HepG2 (cell line): ENCODE results near the gene SERINC1. TPM values are rescaled to one million over a fixed set of nuclear protein-coding genes. Genes with fewer than 3 reads are reported as not detected.

ENCODE experiments used
- ATAC-seq: fragments of 200-7000 bp; cut with Tn5 transposase; 3 replicates; pipeline ENCODE4 v1.9.1; 2020; ENCODE audit warnings: mild to moderate bottlenecking, moderate library complexity
- BruUV-seq: library from RNA; stranded (reverse); fragments of 400-500 nt; replicated peaks from 2 replicates; lab custom pipeline; 2021; lab: Mats Ljungman, UMichigan
- CTCF ChIA-PET: fragments of 300-600 bp; formaldehyde crosslinking; extraction: SDS; loops from one replicate; lab custom pipeline; 2021; ENCODE audit warnings: low total read pairs, inconsistent platforms, low intra/inter-chr PET ratio; lab: Yijun Ruan, JAX
- POLR2A ChIA-PET: fragments of 350-600 bp; sonication (Branson Sonifier 250); formaldehyde crosslinking; loops from one replicate; lab custom pipeline; 2020; ENCODE audit warnings: antibody characterized with exemption, inconsistent platforms; lab: Yijun Ruan, JAX
- DNase-seq: peaks from one replicate; pipeline ENCODE4 v3.0.0-alpha.2; 2015; ENCODE audit warnings: low spot score
- FAIRE-seq: peaks from 3 replicates; lab custom pipeline; 2011; peaks lifted over from hg19 to GRCh38; lab: Jason Lieb, UNC
- H2AFZ ChIP-seq: one replicate; pipeline ENCODE4 v1.6.1; 2011; ENCODE audit warnings: low read length, inconsistent platforms
- H3K27ac ChIP-seq: fragments of 300-600 bp; 3 replicates; pipeline ENCODE4 v1.8.0; 2011; ENCODE audit warnings: mixed run types, mild to moderate bottlenecking, mixed read lengths, low read length, inconsistent platforms; ENCODE audit not compliant: insufficient read depth; ENCODE audit errors: extremely low read length
- H3K27me3 ChIP-seq, 2 experiments: fragments of 200-600 bp in 1 of 2; 2 replicates in 1 of 2; 3 replicates in 1 of 2; pipeline versions ENCODE4 v1.6.0 to v1.8.0; 2011; ENCODE audit warnings: low read length in 2 of 2, mild to moderate bottlenecking in 2 of 2, moderate library complexity in 2 of 2, inconsistent platforms in 1 of 2; ENCODE audit not compliant: insufficient read depth in 2 of 2, control insufficient read depth in 1 of 2
- H3K36me3 ChIP-seq, 2 experiments: fragments of 200-600 bp in 1 of 2; replicated peaks in 1 of 2; 2 replicates in 1 of 2; 3 replicates in 1 of 2; pipeline versions ENCODE4 v1.5.1 to v1.8.0; 2011; ENCODE audit warnings: low read length in 2 of 2, inconsistent platforms in 1 of 2; ENCODE audit not compliant: insufficient read depth in 2 of 2, control insufficient read depth in 1 of 2
- H3K4me1 ChIP-seq: 2 replicates; pipeline ENCODE4 v1.5.1; 2012; ENCODE audit warnings: low read length, inconsistent platforms; ENCODE audit not compliant: insufficient read depth
- H3K4me2 ChIP-seq: 2 replicates; pipeline ENCODE4 v1.6.0; 2011; ENCODE audit warnings: low read depth, low read length, inconsistent platforms
- H3K4me3 ChIP-seq, 3 experiments: fragments of 200-600 bp in 1 of 3; sonication (generic), shearing (Covaris generic) in 1 of 3; replicated peaks in 1 of 3; 2 replicates each; pipeline ENCODE4 v1.5.1; 2011 to 2016; ENCODE audit warnings: low read length in 3 of 3, inconsistent platforms in 2 of 3, low read depth in 2 of 3, mild to moderate bottlenecking in 2 of 3, control low read depth in 1 of 3, mixed read lengths in 1 of 3; ENCODE audit not compliant: insufficient read depth in 1 of 3
- H3K79me2 ChIP-seq: one replicate; pipeline ENCODE4 v1.6.1; 2011; ENCODE audit warnings: low read length, inconsistent platforms; ENCODE audit not compliant: insufficient read depth
- H3K9ac ChIP-seq: 2 replicates; pipeline ENCODE4 v1.6.0; 2011; ENCODE audit warnings: mild to moderate bottlenecking, low read depth, low read length, inconsistent platforms; ENCODE audit not compliant: insufficient read depth
- H3K9me3 ChIP-seq: 2 replicates; pipeline ENCODE4 v1.5.1; 2012; ENCODE audit warnings: mild to moderate bottlenecking, low read length
- H4K20me1 ChIP-seq: 2 replicates; pipeline ENCODE4 v1.6.0; 2011; ENCODE audit warnings: inconsistent platforms, mild to moderate bottlenecking, low read length, moderate library complexity; ENCODE audit not compliant: insufficient read depth
- CBX5 ChIP-seq: sonication (generic); formaldehyde crosslinking; IDR thresholded peaks from 2 replicates; pipeline ENCODE4 v1.4.0; 2020; ENCODE audit warnings: missing genetic modification reagents, borderline replicate concordance
- CCAR2 ChIP-seq: fragments of 200-400 bp; formaldehyde crosslinking; optimal IDR thresholded peaks from 2 replicates; pipeline ENCODE3; 2018; ENCODE audit warnings: low read depth, mild to moderate bottlenecking, low read length, moderate library complexity
- HDAC1 ChIP-seq: sonication (generic); formaldehyde crosslinking; IDR thresholded peaks from 2 replicates; pipeline ENCODE4 v1.5.1; 2020; ENCODE audit warnings: mild to moderate bottlenecking, missing genetic modification reagents
- ZNF317 ChIP-seq: sonication (generic); formaldehyde crosslinking; IDR thresholded peaks from 2 replicates; pipeline ENCODE4 v1.5.0; 2020; ENCODE audit warnings: mild to moderate bottlenecking, missing genetic modification reagents
- ZNF441 ChIP-seq: sonication (generic); formaldehyde crosslinking; IDR thresholded peaks from 2 replicates; pipeline ENCODE4 v1.7.0; 2021; ENCODE audit warnings: missing genetic modification reagents, borderline replicate concordance
- ZNF556 ChIP-seq: sonication (generic); formaldehyde crosslinking; IDR thresholded peaks from 2 replicates; pipeline ENCODE4 v1.4.0; 2020; ENCODE audit warnings: mild to moderate bottlenecking, missing genetic modification reagents, borderline replicate concordance
- ZNF564 ChIP-seq: sonication (generic); formaldehyde crosslinking; IDR thresholded peaks from 2 replicates; pipeline ENCODE4 v1.8.1; 2023; ENCODE audit warnings: mild to moderate bottlenecking, missing genetic modification reagents
- ZNF605 ChIP-seq: sonication (generic); formaldehyde crosslinking; IDR thresholded peaks from 2 replicates; pipeline ENCODE4 v1.8.0; 2022; ENCODE audit warnings: mild to moderate bottlenecking, missing genetic modification reagents
- WGBS: methylation state at CpG from one replicate; pipeline ENCODE4 v1.1.6; 2017; ENCODE audit warnings: low lambda C conversion rate; 5-methylcytosine and 5-hydroxymethylcytosine counted together
- in situ Hi-C: cut with HindIII; loops from 2 replicates; pipeline ENCODE4 v1.10.0; 2017; ENCODE audit warnings: low pct_unique_long_range_greater_than_20kb; ENCODE audit not compliant: extremely low pct_ligation_motif_present
- intact Hi-C: fragments of 100-400 bp; cut with micrococcal nuclease; formaldehyde crosslinking; loops from one replicate; pipeline ENCODE4 v1.10.0; 2022; ENCODE audit not compliant: unreplicated experiment
- polyA plus RNA-seq, 8 experiments: library from polyadenylated mRNA; depleted of rRNA in 3 of 8; stranded (reverse) in 7 of 8; unstranded in 1 of 8; fragments of >200 nt; fragmentation: Illumina TruSeq in 4 of 8; extraction: Trizol in 4 of 8; gene quantifications; 2 replicates each; pipeline versions ENCODE4 v1.2.1 to v1.2.3, GENCODE V29; 2011 to 2016; ENCODE audit warnings: low read depth in 4 of 8, missing spikeins in 1 of 8, mixed read lengths in 1 of 8; ENCODE audit not compliant: insufficient read depth in 1 of 8
- total RNA-seq, 5 experiments: library from RNA; depleted of rRNA; stranded (reverse); fragments of >200 nt; fragmentation: Illumina TruSeq; extraction: Trizol; gene quantifications; 2 replicates each; pipeline ENCODE4 v1.2.3, GENCODE V29; 2016; ENCODE audit warnings: low read depth in 1 of 5
- TF ChIP-seq, protein P1 (sequence below): sonication (generic); formaldehyde crosslinking; IDR thresholded peaks from 2 replicates; pipeline ENCODE4 v1.8.0; 2022; ENCODE audit warnings: missing genetic modification reagents, mild to moderate bottlenecking, inconsistent platforms, borderline replicate concordance

SERINC1 gene
- total and polyA plus RNA-seq, 2 of the 13 experiments (the other 11 are each of a cell fraction or from before 2014, with no cell fraction given): 93.5 to 112 TPM

GRCh38 chr6:122432816-122433215 lies 38.8 kb downstream of the SERINC1 start:
- CTCF ChIA-PET: no interaction called here

GRCh38 chr6:122431780-122432179 lies 39.8 kb downstream of the SERINC1 start:
- H2AFZ ChIP-seq: no peak overlapping the region
- no peak overlapping the region for H3K4me2 ChIP-seq
- intact Hi-C loops (no loop called here), in situ Hi-C loops (no loop called here)
- CTCF ChIA-PET: no interaction called here
- POLR2A ChIA-PET: interaction anchor here (1.0 kb wide), 1 partner anchor 32 kb away, joined by 3 read pairs; the partner anchor contains the start of gene HSF2
- no peak overlapping the region for H3K4me3 ChIP-seq
- DNase-seq: no peak
- over 99% methylated on average over 4 of the region's 4 CpGs for WGBS
- no peaks in the 10 kb centered on the region for H4K20me1 ChIP-seq
- H3K36me3 ChIP-seq: peaks cover 5 to 31% of the 10 kb centered on the region in 2 experiments
- no peak for FAIRE-seq
- TF ChIP-seq ZNF441 (CRISPR knock-in tag) (no peak), CBX5 (no peak), ZNF605 (CRISPR knock-in tag) (no peak)
- no peak for ATAC-seq
- no peaks in the 10 kb centered on the region for H3K4me1 ChIP-seq
- H3K79me2 ChIP-seq: no peaks in the 10 kb centered on the region
- no peaks in the 10 kb centered on the region for H3K9me3 ChIP-seq
- no peak overlapping the region for H3K27ac ChIP-seq
- no TSS peak for BruUV-seq
- no peak overlapping the region for H3K9ac ChIP-seq
- no peaks in the 10 kb centered on the region for H3K27me3 ChIP-seq

More at GRCh38 chr6:122432816-122433215, 38.8 kb downstream of the SERINC1 start:
- H3K9ac ChIP-seq: no peak overlapping the region
- FAIRE-seq (no peak), ATAC-seq (no peak), DNase-seq (no peak)
- no peaks in the 10 kb centered on the region for H4K20me1 ChIP-seq
- peaks cover 6 to 24% of the 10 kb centered on the region in 2 experiments for H3K36me3 ChIP-seq
- H3K27ac ChIP-seq: no peak overlapping the region
- H3K79me2 ChIP-seq: no peaks in the 10 kb centered on the region
- POLR2A ChIA-PET: no interaction called here
- H3K9me3 ChIP-seq: peaks cover 3% of the 10 kb centered on the region; the same call in 1 of the 2 replicates
- no TSS peak for BruUV-seq
- H2AFZ ChIP-seq: no peak overlapping the region
- H3K4me1 ChIP-seq: no peaks in the 10 kb centered on the region
- WGBS: 95% methylated on average over 3 of the region's 3 CpGs
- no peak overlapping the region for H3K4me2 ChIP-seq
- TF ChIP-seq ZNF317 (no peak), ZNF556 (CRISPR knock-in tag) (no peak), ZNF564 (CRISPR knock-in tag) (no peak), CCAR2 (no peak), HDAC1 (CRISPR knock-in tag) (no peak)
- TF ChIP-seq, protein P1, sequence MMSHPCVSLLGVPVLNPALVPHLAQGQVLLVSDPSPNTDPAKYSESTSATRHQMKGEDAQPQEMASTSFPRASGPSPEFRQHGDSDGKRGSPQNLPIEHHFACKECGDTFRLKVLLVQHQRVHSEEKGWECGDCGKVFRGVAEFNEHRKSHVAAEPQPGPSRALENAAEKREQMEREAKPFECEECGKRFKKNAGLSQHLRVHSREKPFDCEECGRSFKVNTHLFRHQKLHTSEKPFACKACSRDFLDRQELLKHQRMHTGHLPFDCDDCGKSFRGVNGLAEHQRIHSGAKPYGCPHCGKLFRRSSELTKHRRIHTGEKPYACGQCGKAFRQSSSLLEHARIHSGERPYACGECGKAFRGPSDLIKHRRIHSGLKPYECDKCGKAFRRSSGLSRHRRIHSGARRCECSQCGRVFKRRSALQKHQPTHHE (CRISPR knock-in tag): no peak
- in situ Hi-C loops (no loop called here), intact Hi-C loops (no loop called here)
- no peaks in the 10 kb centered on the region for H3K27me3 ChIP-seq
- H3K4me3 ChIP-seq: no peak overlapping the region
